Melanocyte of skin (primary cell): ENCODE results near the gene GJB2. TPM values are rescaled to one million over a fixed set of nuclear protein-coding genes. Genes with fewer than 3 reads are reported as not detected.

Experiments used
- total RNA-seq, 2 donors: library from RNA; depleted of rRNA; stranded (reverse); fragments of >200 nt; gene quantifications; 2 replicates each; pipeline ENCODE4 v1.2.3, GENCODE V29; 2012

Gene GJB2
- under 1 TPM; 0.33 to 0.34 TPM for total RNA-seq

DNA sequence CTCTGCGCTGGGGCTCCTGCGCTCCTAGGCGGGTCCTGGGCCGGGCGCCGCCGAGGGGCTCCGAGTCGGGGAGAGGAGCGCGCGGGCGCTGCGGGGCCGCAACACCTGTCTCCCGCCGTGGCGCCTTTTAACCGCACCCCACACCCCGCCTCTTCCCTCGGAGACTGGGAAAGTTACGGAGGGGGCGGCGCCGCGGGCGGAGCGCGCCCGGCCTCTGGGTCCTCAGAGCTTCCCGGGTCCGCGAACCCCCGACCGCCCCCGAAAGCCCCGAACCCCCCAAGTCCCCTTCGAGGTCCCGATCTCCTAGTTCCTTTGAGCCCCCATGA is at the start of gene GJB2:
GJB2 (minus strand) TSS at position 103 of the 326 bp plus-strand sequence. CDS start 3,357 bp downstream, outside the sequence.

DNA sequence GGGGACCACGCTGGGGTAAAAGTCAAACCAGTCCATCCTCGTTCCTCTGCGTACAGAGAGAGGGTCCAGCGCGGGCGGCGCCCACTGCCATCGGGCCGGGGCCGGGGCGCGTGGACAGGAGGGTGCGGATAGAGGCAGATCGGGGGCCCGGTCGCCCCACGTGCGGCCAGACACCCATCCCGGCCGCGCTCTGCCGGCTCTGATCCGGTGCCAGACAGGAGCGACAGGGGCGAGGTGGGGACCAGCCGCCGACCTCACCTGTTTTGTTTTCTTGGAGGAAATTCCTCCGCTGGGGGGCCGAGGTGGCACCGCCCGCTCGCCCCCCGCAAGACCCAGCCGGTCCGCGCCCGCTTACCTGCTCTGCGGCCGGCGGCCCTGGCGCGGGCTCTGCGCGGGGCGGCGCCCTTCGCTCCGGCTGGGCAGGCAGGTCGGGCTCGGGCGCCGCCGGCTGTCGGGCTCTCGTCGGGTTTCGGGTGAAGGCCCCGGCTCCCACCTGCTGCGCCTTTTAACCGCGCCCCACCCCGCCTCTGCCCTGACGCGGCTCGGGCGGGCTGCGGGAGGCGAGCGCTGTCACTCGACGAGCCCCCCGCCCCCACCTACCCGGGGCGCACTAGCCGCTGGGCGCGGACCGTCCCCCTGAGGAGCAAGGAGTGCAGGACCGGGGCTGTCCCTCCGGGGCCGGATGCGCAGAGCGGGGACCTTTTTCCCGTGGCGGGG is 39.3 kb upstream of the GJB2 start, which contains the start of gene GJB6:
GJB6 (minus strand) TSS at position 481 of the 717 bp plus-strand sequence. CDS start 8,839 bp downstream, outside the sequence.

DNA sequence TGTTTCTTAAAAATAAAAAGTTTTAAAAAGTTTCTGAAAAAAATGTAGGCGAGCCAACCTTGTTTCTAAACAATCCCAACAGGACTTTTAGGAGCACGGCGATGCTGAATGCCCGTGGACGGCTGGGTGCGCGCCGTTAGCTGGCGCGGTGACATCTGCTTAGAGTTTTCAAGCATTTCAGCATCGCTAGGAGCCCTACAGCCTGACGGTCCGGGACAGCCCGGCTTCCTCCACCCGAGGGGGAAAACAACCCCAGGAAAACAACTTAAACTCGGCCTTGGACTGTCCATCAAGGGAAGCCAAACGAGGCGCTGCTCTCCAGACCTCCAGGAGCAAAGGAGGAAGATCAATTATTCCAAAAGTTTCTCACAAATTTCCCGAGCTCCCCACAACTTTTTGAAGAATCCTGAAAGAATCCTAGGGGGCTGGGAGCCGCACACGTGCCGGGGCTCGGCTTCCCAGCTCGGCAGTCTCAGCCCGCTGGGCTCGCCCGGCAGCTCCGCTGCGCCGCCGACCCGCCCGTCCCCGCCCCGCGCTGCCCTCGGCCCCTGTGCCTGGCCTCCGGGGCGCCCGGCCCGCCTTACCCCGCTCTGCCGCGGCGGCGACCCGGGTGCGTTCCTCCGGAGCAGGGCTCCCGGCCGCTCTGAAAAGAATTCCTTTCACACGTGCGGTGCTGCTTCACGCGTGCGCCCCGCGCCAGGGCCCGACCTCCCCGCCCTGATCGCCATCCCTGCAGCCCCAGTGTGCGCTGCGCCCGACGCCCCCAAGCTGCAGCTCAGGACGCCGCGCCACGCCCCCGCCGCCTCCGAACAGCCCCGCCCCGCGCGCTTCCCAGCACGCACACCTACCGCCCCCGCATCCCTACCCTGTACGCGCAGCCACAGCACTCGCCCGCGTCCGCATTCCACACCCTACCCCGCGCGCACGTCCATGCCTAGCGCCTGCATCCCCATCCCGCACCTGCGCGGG is 32.1 kb downstream of the GJB2 start, which contains the start of gene GJA3:
GJA3 (minus strand) TSS at position 747 of the 969 bp plus-strand sequence. CDS start 17,764 bp downstream, outside the sequence.

Other genes starting within 250 kb of the GJB2 start
- 10 to 100 TPM; 40.0 to 53.3 TPM for gene ZMYM2, start 234.2 kb downstream of the GJB2 start, total RNA-seq
- gene GJA3, start 31.9 kb downstream of the GJB2 start, total RNA-seq: 1 to 10 TPM; 2.8 to 9.0 TPM
- not detected for gene GJB6, start 39.4 kb upstream of the GJB2 start, total RNA-seq